ENCODE measurements around the gene SSTR3. TPM values are rescaled to one million over a fixed set of nuclear protein-coding genes. Genes with fewer than 3 reads are reported as not detected.

Gene SSTR3
- total RNA-seq, 2 donors from 2014 or later = 0.11 to 0.20 TPM

DNA sequence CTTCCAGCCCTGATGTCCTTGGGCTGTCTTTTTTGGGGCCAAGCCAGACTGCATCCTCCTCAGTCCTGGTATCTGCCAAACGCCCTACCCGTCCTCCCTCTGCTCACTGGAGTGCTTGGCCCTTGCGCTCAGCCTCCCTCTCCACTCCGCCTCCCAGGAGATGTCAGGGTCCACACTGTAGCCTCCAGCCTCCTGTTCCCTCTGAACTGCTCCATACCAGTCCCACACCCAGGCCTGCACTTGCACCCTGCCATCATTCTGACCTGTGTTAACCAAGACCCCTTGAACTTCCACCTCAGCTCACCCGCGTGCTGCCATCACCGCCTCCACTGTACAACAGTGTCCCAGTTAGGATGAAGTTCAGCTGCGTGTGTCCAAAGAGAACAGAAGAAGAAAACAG is 56.3 kb downstream of the SSTR3 start:
- Histone ChIP-seq H3K4me3 (ENCODE audit: low read length) (no peak overlapping the region), H3K9me3 (ENCODE audit: control insufficient read depth, low read length) (no peaks in the 10 kb centered on the region), H3K9ac (ENCODE audit: extremely low read depth, low read length, poor library complexity, severe bottlenecking) (no peak overlapping the region), H3K36me3 (ENCODE audit: control insufficient read depth, insufficient read depth, low read length) (no peaks in the 10 kb centered on the region), H3K4me1 (ENCODE audit: control insufficient read depth, insufficient read depth, low read length) (no peaks in the 10 kb centered on the region), H3K27me3 (ENCODE audit: control insufficient read depth, insufficient read depth, low read length, poor library complexity, severe bottlenecking) (no peaks in the 10 kb centered on the region), H3K27ac (ENCODE audit: low read depth, low read length) (no peak overlapping the region)
- Mint-ChIP-seq H3K4me3 (no peak overlapping the region), H3K4me1 (no peaks in the 10 kb centered on the region), H3K9me3 (peaks cover 10% of the 10 kb centered on the region), H3K27ac (no peak overlapping the region), H3K27me3 (ENCODE audit: insufficient read depth) (peaks cover 11% of the 10 kb centered on the region), H3K36me3 (ENCODE audit: low read depth) (no peaks in the 10 kb centered on the region)
- TF ChIP-seq, protein P1, sequence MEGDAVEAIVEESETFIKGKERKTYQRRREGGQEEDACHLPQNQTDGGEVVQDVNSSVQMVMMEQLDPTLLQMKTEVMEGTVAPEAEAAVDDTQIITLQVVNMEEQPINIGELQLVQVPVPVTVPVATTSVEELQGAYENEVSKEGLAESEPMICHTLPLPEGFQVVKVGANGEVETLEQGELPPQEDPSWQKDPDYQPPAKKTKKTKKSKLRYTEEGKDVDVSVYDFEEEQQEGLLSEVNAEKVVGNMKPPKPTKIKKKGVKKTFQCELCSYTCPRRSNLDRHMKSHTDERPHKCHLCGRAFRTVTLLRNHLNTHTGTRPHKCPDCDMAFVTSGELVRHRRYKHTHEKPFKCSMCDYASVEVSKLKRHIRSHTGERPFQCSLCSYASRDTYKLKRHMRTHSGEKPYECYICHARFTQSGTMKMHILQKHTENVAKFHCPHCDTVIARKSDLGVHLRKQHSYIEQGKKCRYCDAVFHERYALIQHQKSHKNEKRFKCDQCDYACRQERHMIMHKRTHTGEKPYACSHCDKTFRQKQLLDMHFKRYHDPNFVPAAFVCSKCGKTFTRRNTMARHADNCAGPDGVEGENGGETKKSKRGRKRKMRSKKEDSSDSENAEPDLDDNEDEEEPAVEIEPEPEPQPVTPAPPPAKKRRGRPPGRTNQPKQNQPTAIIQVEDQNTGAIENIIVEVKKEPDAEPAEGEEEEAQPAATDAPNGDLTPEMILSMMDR (conservative IDR thresholded peaks at IDR 0.05) = no peak
- 92 to 93% methylated on average over 6 to 8 of the region's 8 CpGs for WGBS, 2 experiments (ENCODE audit: insufficient coverage in 1 of 2, insufficient read length in 1 of 2)
- DNase-seq = no peak

DNA sequence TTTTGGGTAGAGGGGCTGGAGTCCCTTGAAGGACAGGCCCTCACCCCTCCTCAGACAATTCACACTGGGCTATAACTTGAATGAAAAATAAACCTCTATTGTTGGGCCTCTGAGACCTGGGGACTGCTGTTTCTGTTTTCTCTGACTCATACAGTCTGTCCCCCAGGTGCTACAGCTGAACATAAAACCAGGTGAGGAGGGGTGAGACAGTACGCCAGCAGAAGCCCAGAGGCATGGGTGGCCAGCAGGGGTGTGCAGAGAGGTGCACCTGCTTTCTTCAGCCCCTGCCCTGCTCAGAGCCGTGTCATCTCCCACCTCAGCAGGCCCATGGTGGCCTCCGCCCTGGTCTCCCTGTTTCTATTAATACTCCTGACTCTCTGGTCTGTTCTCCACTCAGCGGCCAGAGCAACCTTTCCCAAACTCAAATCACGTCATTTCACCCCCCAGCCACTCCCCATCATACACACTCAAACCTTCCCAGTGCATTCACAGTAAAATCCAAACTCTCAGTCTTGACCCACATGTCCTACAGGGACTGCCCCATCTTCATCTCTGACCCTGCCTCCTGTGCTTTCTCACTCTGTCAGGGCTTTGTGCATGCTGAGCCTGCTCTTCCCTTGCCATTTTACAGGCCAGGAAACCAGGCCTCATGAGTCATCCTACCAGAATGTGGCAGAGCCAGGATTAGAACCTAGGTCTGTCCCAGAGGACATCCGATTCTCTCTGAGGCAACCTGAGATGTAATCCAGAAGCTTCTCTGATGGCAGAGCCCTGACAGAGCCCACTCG is 57.2 kb downstream of the SSTR3 start:
- Histone ChIP-seq H3K9me3 (ENCODE audit: control insufficient read depth, low read length) (no peaks in the 10 kb centered on the region), H3K4me3 (ENCODE audit: low read length) (no peak overlapping the region), H3K27me3 (ENCODE audit: control insufficient read depth, insufficient read depth, low read length, poor library complexity, severe bottlenecking) (no peaks in the 10 kb centered on the region), H3K4me1 (ENCODE audit: control insufficient read depth, insufficient read depth, low read length) (no peaks in the 10 kb centered on the region), H3K27ac (ENCODE audit: low read depth, low read length) (no peak overlapping the region), H3K36me3 (ENCODE audit: control insufficient read depth, insufficient read depth, low read length) (no peaks in the 10 kb centered on the region), H3K9ac (ENCODE audit: extremely low read depth, low read length, poor library complexity, severe bottlenecking) (no peak overlapping the region)
- Mint-ChIP-seq H3K4me1 (peaks cover 2% of the 10 kb centered on the region), H3K27me3 (ENCODE audit: insufficient read depth) (peaks cover 10% of the 10 kb centered on the region), H3K4me3 (no peak overlapping the region), H3K36me3 (ENCODE audit: low read depth) (no peaks in the 10 kb centered on the region), H3K9me3 (peaks cover 13% of the 10 kb centered on the region), H3K27ac (no peak overlapping the region)
- DNase-seq = no peak
- TF ChIP-seq, protein P1 (conservative IDR thresholded peaks at IDR 0.05) = no peak
- WGBS, 2 experiments (ENCODE audit: insufficient coverage in 1 of 2, insufficient read length in 1 of 2) = 89 to 92% methylated on average over 6 to 7 of the region's 7 CpGs

Other genes with a start within 250 kb of the SSTR3 start
- 10 to 100 TPM; 38.2 to 48.3 TPM for gene TST, start 193.0 kb downstream of the SSTR3 start, total RNA-seq
- 10 to 100 TPM; 71.7 to 74.6 TPM for gene MPST, start 192.7 kb downstream of the SSTR3 start, total RNA-seq
- 10 to 100 TPM; 35.4 to 37.0 TPM for gene KCTD17, start 160.7 kb downstream of the SSTR3 start, total RNA-seq
- gene TMPRSS6, start 102.8 kb downstream of the SSTR3 start, total RNA-seq = under 1 TPM; 0.22 to 0.31 TPM
- gene IL2RB, start 62.6 kb downstream of the SSTR3 start, total RNA-seq = under 1 TPM; 0.15 to 0.42 TPM
- gene C1QTNF6, start 24.2 kb downstream of the SSTR3 start, total RNA-seq = 10 to 100 TPM; 15.5 to 16.9 TPM
- 1 to 10 TPM; 4.5 to 5.6 TPM for gene RAC2, start 31.8 kb upstream of the SSTR3 start, total RNA-seq
- gene CYTH4, start 70.0 kb upstream of the SSTR3 start, total RNA-seq = not detected
- gene ELFN2, start 215.0 kb upstream of the SSTR3 start, total RNA-seq = under 1 TPM; 0.40 to 0.46 TPM

Measured in endodermal cell (in vitro differentiated cells).